ENCODE measurements around the gene GPR35.

GPR35 gene

DNA sequence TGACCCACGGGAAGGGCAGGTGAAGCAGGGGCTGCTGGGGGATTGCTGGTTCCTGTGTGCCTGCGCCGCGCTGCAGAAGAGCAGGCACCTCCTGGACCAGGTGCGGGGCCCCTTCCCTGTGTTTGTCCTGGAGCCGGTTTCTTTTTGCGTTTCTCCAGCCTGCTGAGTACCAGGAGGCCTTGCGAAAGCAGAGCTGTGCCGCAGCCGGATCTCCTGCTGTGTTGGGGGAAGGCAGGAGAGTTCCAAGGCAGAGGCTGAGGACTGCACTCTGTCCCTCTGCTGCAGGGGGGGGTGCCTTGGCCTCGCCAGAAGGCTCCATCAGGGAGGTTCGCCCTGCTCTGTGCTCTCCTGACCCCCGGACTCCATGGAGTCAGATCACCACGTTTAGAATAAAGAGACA is 35.9 kb upstream of the GPR35 start:
- no peak for DNase-seq (ENCODE audit: low spot score)

- no peak for DNase-seq (ENCODE audit: low spot score)
Measured at GRCh38 chr2:240589850-240590525, 35.3 kb upstream of the GPR35 start.

DNA sequence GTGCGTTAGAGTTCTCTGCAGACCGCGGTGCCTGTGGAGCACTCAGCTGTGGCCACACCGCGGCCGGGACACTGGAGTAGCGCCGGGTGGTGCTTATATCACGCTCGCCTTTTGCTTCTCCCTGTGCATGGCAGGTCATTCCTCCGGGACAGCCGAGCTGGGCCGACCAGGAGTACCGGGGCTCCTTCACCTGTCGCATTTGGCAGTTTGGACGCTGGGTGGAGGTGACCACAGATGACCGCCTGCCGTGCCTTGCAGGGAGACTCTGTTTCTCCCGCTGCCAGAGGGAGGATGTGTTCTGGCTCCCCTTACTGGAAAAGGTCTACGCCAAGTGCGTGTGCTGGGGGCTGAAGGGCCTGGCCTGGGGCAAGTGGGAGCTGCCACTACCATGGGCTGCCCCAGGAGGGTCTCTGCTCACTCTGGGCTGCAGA is 34.6 kb upstream of the GPR35 start:
- DNase-seq (ENCODE audit: low spot score): no peak

DNA sequence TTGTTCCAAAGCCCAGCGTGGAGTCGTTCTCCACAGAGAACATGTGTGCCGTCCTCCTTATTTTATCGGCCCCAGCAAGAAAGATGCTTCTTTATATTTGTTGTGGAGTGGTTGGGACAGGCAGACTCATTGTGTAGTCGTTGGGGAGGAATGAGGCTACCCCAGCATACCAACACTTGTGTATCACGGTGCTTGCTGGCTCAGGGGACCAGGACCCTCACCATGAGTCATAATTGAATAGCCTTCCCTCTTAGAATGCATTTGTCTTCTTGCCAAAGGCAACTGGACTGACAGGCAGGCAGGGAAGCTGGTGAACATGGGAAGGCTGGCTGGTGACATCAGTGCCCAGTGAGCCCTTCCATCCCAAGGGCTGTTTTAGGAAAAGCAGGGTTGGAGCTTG is 34.1 kb upstream of the GPR35 start:
- peak; percentile 42 for DNase-seq (ENCODE audit: low spot score)

DNA sequence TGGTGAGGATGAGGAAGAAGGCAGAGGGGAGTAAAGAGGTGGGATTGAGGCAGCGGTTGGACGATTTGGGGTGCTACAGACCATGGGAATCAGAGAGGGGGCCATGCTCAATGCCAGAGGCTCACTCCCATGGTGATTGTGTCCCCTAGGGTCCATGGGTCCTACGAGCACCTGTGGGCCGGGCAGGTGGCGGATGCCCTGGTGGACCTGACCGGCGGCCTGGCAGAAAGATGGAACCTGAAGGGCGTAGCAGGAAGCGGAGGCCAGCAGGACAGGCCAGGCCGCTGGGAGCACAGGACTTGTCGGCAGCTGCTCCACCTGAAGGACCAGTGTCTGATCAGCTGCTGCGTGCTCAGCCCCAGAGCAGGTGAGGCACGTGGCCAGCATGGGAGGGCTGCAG is 33.5 kb upstream of the GPR35 start:
- DNase-seq (ENCODE audit: low spot score): no peak

DNA sequence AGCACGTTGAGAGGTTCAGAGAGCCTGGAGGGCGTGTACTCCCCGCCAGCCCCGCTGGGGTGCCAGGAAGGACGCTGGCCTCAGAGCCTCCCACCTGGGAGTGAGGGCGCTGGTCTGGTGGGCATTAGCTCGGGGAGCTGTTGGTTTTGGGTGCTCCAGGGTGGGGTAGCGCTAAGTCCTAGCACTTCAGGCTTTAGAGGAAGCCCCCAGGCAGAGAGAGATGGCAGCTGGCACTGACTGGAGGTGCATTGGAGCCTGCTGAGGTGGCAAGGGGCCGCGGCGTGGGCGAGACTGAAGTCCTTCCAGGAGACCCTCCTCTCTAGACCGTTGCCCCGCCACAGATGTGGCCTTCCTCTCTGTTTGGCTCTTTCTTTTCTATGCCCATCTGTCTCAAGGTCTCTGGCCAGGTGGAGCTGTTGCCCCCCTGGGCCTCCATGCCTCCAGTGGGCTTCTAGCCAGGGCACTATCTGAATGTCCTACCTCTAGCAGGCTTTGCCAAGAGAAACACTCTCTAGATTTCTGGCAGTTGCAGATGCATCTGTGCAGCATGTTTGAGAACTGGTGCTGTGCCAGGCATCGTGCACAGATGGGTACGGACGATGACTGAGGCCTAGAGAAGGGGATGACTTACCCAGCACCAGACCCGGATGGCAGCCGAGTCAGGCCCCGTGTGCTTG is 32.1 kb upstream of the GPR35 start:
- DNase-seq (ENCODE audit: low spot score): no peak

DNA sequence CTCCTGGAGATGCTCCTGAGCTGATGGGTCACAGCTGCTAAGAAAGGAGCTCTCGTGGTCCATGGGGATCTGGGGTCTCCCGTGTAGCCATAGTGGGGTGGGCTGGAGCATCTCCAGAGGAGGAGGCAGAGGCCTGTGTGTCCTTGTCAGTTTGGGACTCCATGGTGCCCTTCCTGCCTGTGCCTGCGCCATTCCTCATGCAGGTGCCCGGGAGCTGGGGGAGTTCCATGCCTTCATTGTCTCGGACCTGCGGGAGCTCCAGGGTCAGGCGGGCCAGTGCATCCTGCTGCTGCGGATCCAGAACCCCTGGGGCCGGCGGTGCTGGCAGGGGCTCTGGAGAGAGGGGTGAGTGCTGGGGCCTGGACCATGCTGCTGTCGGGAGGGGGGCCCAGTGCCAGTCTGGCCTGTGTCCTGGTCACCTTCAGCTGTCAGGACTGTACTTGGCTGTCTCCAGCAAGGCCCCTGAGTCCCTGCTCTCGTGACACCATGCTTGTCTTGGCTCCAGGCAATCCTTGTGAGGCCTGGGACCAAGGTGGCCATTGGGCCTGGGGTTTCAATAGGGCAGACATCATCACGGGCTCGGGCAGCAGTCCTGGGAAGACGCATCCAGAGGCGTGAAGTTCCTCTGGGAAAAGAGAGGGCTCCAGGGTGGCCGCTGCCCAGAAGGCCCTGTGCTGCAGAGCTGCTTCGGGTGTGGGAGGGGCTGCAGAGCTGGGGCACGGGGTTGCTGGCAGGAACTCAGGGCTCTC is 31.4 kb upstream of the GPR35 start:
- DNase-seq (ENCODE audit: low spot score): no peak

DNA sequence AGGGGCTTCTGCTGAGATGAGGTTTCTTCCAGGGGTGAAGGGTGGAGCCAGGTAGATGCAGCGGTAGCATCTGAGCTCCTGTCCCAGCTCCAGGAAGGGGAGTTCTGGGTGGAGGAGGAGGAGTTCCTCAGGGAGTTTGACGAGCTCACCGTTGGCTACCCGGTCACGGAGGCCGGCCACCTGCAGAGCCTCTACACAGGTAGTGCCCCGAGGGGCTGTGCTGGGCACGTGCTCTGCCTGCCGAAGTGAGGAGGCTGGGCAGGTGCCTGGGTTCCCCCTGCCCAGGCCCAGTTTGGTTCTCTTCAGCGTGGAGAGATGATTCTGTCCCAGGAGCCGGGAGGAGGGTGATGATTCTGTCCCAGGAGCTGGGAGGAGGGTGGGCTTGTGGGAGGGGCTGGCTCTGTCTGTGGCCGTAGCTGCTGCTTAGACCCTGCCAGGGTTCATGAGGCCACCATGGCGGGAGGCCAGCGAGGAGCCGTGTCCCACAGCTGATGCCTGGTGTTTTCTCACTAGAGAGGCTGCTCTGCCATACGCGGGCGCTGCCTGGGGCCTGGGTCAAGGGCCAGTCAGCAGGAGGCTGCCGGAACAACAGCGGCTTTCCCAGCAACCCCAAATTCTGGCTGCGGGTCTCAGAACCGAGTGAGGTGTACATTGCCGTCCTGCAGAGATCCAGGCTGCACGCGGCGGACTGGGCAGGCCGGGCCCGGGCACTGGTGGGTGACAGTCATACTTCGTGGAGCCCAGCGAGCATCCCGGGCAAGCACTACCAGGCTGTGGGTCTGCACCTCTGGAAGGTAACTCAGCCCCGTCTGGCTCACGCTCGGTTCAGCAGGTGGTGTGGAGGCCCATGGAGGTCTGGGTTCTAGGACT is 30.5 kb upstream of the GPR35 start:
- no peak for DNase-seq (ENCODE audit: low spot score)

DNA sequence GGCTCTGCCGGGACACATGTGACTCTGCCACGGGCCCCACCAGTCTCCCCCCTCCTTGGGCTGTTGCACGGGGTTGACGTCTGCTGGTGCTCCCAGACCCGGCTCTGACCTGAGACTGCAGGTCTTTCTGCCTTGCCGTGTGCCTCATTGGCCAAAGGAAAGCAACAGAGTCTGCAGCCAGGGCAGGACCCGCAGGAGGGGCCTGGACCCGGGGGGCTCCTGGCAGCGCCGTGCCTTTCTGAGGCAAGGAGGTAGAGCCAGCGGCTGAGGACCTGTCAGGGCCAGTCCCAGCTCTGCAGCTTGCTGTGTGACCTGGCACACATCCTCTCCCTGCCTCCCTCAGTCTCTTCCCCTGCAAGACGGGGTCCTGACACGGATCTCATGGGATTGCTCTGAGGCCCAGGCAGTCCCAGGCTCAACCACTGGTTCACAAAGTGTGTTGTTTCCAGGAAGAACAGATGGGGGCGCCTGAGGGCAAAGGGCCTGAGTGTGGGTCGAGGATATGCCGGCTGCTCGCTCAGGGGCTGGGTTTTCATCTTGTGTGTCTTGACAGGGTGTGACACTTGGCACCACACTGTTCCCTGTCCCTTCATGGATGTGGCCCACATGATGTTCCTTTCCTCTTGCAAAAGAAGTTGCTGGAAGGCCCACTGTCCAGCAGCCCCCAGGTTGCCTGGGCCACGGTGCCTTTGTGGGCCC is 29.8 kb upstream of the GPR35 start:
- peak; percentile 68 for DNase-seq (ENCODE audit: low spot score)

DNA sequence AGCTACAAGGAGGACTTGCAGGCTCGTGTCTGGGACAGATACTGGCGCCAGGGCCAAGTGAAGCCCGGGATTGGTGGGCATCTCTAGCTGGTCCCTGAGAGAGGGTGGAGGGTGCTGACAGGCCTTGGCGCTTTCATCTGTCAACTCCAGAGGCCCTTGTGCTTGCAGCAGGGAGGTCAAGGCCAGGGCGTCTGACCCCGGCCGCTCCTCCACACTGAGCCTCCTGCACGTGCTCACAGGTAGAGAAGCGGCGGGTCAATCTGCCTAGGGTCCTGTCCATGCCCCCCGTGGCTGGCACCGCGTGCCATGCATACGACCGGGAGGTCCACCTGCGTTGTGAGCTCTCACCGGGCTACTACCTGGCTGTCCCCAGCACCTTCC is 29.2 kb upstream of the GPR35 start:
- DNase-seq (ENCODE audit: low spot score): no peak

DNA sequence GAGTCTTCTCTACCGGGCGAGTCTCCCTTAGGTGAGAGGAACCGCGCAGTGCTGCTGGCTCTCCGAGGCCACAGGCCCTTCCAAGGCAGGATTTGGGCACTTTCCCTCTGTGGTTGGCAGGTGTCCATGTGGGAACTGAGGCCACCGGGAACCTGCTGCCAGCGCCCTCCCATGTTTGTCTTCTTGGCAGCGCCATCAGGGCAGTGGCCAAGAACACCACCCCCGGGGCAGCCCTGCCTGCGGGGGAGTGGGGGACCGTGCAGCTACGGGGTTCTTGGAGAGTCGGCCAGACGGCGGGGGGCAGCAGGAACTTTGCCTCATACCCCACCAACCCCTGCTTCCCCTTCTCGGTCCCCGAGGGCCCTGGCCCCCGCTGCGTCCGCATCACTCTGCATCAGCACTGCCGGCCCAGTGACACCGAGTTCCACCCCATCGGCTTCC is 28.8 kb upstream of the GPR35 start:
- no peak for DNase-seq (ENCODE audit: low spot score)

DNA sequence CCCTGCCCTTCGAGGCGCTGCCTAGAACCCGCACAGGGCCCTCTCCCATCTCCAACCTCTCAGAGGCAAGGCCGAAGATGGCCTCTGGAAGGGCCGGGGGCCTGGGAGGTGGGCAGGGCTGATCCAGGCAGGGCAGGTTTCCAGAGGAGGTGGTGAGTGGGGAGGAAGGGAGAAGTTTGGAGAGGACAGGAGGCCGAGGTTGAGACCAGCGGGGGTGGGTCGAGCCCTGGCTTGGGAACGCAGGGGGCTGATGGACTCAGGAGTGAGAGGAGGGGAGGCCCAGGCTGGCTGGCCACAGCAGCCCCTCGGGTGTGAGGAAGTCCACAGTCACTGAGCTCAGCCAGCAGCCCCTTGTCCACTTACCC is 28.2 kb upstream of the GPR35 start:
- DNase-seq (ENCODE audit: low spot score): no peak

GRCh38 chr2:240597419-240598181 is 27.7 kb upstream of the GPR35 start:
- DNase-seq (ENCODE audit: low spot score): no peak

DNA sequence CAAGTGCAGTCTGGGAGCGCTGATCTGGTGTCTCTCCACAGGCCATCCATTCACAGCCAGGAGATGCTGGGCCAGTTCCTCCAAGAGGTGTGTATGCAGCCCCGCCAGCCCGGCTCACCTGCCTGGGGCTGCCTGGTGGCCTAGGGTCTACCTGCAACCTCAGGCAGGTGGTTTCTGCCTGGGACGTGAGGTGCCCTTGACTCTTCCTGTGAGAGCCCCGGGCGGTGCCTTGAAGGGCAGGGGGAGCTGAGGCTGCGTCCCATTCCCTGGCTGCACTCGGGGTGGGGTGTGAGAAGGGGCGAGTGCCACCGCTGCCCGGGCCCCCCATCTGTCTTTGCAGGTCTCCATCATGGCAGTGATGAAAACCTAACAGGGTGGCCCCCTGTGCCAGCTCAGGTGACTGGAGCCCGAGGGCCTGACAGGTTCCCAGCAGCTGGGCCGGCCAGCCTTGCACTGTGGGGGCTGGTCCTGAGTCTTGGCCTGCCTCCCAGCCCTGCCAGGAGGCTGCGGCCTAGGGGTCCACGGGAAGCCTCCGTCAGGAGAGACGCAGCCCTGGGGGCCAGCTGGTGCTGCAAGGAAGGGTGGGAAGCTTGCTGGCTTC is 26.9 kb upstream of the GPR35 start:
- DNase-seq (ENCODE audit: low spot score): no peak

GRCh38 chr2:240599141-240599583 is 26.1 kb upstream of the GPR35 start:
- DNase-seq (ENCODE audit: low spot score): no peak

DNA sequence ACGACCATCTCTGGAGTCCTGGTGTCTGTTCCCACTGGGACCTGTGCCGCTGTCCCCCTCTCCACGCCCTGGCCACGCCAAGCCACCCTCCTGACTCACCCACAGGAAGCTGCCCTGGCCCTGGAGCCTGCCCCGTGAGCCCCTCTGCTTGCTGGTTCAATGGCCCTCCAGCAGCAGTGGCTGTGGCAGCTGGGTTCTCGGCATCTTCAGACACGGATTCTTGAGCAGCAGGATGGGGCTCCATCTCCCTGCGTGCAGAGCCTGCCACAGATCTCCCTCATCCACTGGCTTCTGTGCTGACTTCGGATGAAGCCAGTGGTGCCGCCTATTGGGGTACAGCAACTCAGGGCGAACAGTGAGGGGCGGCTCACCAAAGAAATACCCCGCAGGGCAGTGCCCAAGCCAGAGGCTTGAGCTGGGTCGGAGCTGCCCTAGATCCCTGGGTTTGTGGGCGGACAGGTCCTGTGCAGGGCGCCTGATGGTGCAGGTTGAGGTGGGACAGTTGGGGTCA is 24.8 kb upstream of the GPR35 start:
- no peak for DNase-seq (ENCODE audit: low spot score)

GRCh38 chr2:240601061-240601830 is 24.0 kb upstream of the GPR35 start:
- DNase-seq (ENCODE audit: low spot score): no peak

DNA sequence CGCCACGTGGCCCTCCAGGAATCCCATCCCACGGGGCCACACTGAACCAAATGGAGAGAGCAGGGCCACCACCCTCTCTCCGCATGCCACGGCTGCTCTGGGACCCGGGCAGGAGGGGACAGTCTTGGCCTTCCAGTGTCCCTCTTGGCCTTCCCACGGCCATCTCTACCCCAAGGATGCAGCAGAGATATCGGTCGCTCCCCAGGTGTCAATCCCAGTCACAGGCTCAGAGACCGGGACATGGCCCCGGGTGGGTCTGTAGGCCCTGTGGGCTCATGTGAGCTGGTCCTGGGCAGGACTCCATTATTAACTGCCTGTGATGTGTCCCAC is 23.5 kb upstream of the GPR35 start:
- no peak for DNase-seq (ENCODE audit: low spot score)

- DNase-seq (ENCODE audit: low spot score): no peak
Measured at GRCh38 chr2:240602266-240603050, 22.8 kb upstream of the GPR35 start.
